Skeletal muscle tissue (tissue), 4 donors: ENCODE results near the gene FAU. TPM values are rescaled to one million over a fixed set of nuclear protein-coding genes. Genes with fewer than 3 reads are reported as not detected.
A peak's percentile ranks its signal among the peaks of the same experiment; 100 is the strongest.
"Not testable (repeated sequence)": the region's sequence is repeated elsewhere in the genome, so short reads cannot be mapped to it uniquely, and the experiment has no call there.

Source experiments
- H3K27ac ChIP-seq: one replicate; pipeline ENCODE4 v1.7.0; 2013; ENCODE audit warnings: mild to moderate bottlenecking, low read depth, low read length, inconsistent platforms
- H3K27me3 ChIP-seq, 3 donors: one replicate each; pipeline ENCODE4 v1.7.0; 2013; ENCODE audit warnings: low read length in 3 of 3; ENCODE audit not compliant: control insufficient read depth in 3 of 3, insufficient read depth in 3 of 3
- H3K36me3 ChIP-seq, 3 donors: one replicate each; pipeline ENCODE4 v1.7.0; 2013; ENCODE audit warnings: low read length in 3 of 3; ENCODE audit not compliant: control insufficient read depth in 3 of 3, insufficient read depth in 3 of 3
- H3K4me1 ChIP-seq, 3 donors: one replicate each; pipeline ENCODE4 v1.7.0; 2013; ENCODE audit warnings: low read length in 3 of 3, mild to moderate bottlenecking in 3 of 3; ENCODE audit not compliant: control insufficient read depth in 3 of 3, insufficient read depth in 3 of 3
- H3K4me3 ChIP-seq, 3 donors: one replicate each; pipeline ENCODE4 v1.7.0; 2013; ENCODE audit warnings: low read length in 3 of 3
- H3K9ac ChIP-seq, 3 donors: one replicate each; pipeline ENCODE4 v1.7.0; 2013; ENCODE audit warnings: low read length in 3 of 3, mild to moderate bottlenecking in 3 of 3, moderate library complexity in 2 of 3, low read depth in 1 of 3
- H3K9me3 ChIP-seq, 3 donors: one replicate each; pipeline ENCODE4 v1.7.0; 2013; ENCODE audit warnings: low read length in 3 of 3; ENCODE audit not compliant: control insufficient read depth in 3 of 3
- total RNA-seq: library from RNA; depleted of rRNA; stranded (reverse); fragments of >200 nt; gene quantifications from one replicate; pipeline ENCODE4 v1.2.3, GENCODE V29; 2014
- donor health status: Osteomylitis.

Gene FAU
- total RNA-seq, 1 donor from 2014 or later: 292 TPM

DNA sequence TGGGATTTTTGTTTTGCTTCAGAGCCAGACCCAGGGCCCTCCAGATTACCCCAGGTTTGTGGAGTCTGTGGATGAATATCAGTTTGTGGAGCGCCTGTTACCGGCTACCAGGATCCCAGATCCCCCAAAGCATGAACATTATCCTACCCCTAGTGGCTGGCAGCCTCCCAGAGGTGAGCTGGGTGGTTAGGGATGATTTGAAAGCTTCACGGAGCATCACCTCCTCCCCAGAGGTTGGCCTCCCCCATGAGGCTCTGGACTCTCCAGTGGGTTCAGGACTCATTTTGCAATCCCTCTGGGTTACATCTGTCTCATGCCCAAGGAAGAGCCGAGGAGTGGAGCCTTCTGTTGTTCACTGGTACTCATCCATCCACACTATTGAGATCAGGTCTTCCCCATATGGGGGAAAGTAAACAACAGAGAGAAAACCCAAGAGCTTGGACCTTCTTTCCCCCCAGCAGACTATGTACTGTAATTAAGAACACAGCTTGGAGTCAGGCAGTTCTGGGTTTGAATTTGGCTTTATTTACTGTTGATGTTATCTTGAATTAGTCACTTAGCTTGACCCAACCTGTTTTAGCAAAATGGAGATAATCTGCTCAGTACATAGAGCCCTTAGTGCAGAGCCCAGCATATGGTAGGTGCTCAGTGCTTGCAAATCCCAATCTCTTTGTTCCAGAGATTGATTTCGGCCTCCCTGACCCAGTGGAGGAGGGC lies 2.7 kb upstream of the FAU start:
- H3K36me3 ChIP-seq: peaks cover 66 to 67% (median 66%) of the 10 kb centered on the region in 3 donors
- no peaks in the 10 kb centered on the region for H3K9me3 ChIP-seq

DNA sequence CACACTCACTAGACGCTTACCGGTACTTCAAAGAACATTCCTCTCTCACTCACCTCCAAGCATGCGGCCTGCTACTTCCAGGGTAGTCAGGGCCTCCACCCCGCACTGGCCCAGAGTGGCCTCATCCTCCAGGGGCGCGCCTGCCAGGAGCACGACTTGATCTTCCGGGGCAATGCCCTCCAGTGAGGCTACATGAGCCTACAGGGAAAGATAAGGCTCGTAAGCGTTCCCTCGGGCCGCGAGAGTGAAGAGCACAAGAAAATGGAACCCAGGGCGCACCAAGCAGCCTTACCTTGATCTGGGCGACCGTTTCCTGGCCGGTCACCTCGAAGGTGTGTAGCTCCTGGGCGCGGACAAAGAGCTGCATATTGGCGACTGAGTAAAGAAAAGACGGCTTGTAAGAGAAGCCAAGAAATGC lies 478 bp downstream of the FAU start:
- no peaks in the 10 kb centered on the region for H3K9me3 ChIP-seq
- peaks cover 43 to 48% (median 48%) of the 10 kb centered on the region in 3 donors for H3K36me3 ChIP-seq
- H3K4me1 ChIP-seq: peaks cover 24 to 44% (median 28%) of the 10 kb centered on the region in 3 donors
- H3K27ac ChIP-seq: peak overlapping the region; percentile 91
- H3K9ac ChIP-seq: peak overlapping the region; percentile 95 to 98 (median 97)
- no peaks in the 10 kb centered on the region for H3K27me3 ChIP-seq
- H3K4me3 ChIP-seq: peak overlapping the region; percentile 88 to 99 (median 99)

More for the DNA sequence above, 2.7 kb upstream of the FAU start:
- no peak overlapping the region for H3K4me3 ChIP-seq
- no peak overlapping the region for H3K27ac ChIP-seq
- no peak overlapping the region for H3K9ac ChIP-seq
- H3K27me3 ChIP-seq: no peaks in the 10 kb centered on the region
- H3K4me1 ChIP-seq: peaks cover 16 to 27% (median 19%) of the 10 kb centered on the region in 3 donors

DNA sequence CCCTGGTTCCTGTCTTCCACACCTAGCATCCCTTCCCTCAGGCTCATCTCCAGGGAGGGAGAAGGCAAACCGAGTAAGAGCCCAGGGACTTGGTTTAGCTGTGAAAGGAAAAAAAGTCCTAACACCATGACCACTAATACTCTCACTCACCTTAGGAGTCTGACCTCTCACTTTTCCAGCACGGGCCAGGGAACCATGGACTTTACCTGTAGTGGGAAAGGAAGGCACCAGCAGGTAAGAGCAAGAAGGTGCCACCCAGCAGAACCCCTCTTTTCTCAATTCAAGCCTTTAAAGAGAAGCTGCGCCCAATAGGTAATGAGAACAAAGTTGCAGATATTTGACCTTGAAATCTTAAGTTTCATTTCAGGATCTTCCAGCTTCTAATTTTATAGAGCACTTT lies 1.1 kb downstream of the FAU start:
- H3K36me3 ChIP-seq: peaks cover 38 to 46% (median 43%) of the 10 kb centered on the region in 3 donors
- H3K4me1 ChIP-seq: peaks cover 31 to 50% (median 34%) of the 10 kb centered on the region in 3 donors
- no peaks in the 10 kb centered on the region for H3K9me3 ChIP-seq
- H3K9ac ChIP-seq: peak overlapping the region; percentile 95 to 98 (median 97)
- H3K27ac ChIP-seq: peak overlapping the region; percentile 91
- H3K4me3 ChIP-seq: peak overlapping the region; percentile 1 to 99 (median 88)
- no peaks in the 10 kb centered on the region for H3K27me3 ChIP-seq

DNA sequence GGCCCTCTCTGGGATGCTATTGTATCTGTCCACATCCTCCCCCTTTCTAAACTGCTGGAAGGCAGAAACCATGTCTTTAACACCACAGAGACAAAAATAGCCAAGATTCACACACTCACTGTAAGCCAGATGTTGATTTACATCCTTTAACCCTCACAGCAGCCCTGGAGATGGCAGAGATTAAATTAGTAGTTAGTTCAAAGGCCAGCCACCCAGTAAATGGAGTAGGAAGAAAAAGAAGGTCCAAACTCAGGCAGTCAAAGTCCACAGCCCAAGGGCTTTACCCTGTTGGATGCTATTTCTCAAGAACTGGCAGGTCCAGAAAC lies 2.3 kb downstream of the FAU start:
- Histone ChIP-seq H3K27ac (no peak overlapping the region), H3K36me3 (peaks cover 32 to 38% (median 33%) of the 10 kb centered on the region in 3 donors), H3K4me3 (no peak overlapping the region), H3K9ac (no peak overlapping the region), H3K9me3 (no peaks in the 10 kb centered on the region), H3K27me3 (no peaks in the 10 kb centered on the region), H3K4me1 (peaks cover 33 to 60% (median 42%) of the 10 kb centered on the region in 3 donors)

DNA sequence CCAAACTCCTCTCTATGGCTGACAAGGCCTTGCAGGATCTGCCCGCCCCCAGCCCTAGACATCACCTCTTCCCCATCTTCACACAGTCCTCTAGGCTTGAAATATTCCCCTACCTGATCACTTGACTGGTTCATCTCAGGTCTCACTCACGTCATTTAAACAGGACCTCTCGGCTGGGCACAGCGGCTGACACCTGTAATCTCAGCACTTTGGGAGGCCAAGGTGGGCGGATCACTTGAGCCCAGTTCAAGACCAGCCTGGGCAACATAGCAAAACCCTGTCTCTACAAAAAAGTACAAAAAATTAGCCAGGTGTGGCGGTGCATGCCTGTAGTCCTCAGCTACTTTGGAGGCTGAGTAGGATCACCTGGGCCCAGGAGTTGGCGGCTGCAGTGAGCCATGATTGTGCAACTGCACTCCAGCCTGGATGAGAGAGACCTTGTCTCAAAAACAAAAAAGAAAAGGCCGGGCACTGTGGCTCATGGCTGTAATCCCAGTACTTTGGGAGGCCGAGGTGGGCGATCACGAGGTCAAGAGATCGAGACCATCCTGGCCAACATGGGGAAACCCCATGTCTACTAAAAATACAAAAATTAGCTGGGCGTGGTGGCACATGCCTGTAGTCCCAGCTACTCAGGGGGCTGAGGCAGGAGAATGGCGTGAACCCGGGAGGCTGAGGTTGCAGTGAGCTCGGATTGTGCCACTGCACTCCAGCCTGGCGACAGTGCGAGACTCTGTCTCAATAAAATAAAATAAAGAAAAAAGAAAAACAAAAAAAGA lies 2.9 kb downstream of the FAU start:
- Histone ChIP-seq H3K36me3 (peaks cover 30 to 35% (median 32%) of the 10 kb centered on the region in 3 donors), H3K9ac (peak overlapping the region in 1 of 3 donors; percentile 25), H3K4me1 (peaks cover 33 to 65% (median 44%) of the 10 kb centered on the region in 3 donors)
- not testable (repeated sequence) for H3K9me3 ChIP-seq, H3K4me3 ChIP-seq, H3K27ac ChIP-seq, H3K27me3 ChIP-seq

DNA sequence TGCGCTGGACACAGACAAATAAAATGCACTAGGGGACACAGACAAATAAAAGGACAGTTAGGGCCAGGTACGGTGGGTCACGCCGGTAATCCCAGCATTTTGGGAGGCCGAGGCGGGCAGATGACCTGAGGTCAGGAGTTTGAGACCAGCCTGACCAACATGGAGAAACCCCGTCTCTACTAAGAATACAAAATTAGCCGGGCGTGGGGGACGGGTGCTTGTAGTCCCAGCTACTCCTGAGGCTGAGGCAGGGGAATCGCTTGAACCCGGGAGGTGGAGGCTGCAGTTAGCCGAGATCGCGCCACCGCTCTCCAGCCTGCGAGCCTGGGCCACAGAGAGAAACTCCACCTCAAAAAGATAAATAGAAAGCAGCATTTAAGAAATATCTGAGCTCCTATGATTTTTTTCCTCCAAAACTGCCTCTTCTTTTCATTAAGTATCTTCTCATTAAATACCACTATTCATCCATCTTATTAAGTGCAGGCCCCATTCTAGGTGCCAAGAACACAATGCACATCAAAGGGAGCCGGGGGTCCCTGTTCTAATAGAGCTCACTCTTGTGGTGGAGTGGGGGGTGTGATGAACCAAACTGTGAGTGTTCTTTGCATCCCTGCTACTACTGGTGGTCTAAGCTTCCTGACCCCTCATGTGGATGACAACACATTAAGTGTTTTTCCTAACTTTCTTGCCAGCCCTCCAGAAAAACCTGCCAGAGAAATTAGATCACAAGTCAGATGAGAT lies 3.7 kb downstream of the FAU start:
- H3K27ac ChIP-seq: peak overlapping the region; percentile 52
- peak overlapping the region in 1 of 3 donors; percentile 9 for H3K4me3 ChIP-seq
- no peaks in the 10 kb centered on the region for H3K9me3 ChIP-seq
- H3K9ac ChIP-seq: peak overlapping the region in 1 of 3 donors; percentile 50
- no peaks in the 10 kb centered on the region for H3K27me3 ChIP-seq
- peaks cover 30 to 35% (median 32%) of the 10 kb centered on the region in 3 donors for H3K36me3 ChIP-seq
- peaks cover 33 to 69% (median 50%) of the 10 kb centered on the region in 3 donors for H3K4me1 ChIP-seq

DNA sequence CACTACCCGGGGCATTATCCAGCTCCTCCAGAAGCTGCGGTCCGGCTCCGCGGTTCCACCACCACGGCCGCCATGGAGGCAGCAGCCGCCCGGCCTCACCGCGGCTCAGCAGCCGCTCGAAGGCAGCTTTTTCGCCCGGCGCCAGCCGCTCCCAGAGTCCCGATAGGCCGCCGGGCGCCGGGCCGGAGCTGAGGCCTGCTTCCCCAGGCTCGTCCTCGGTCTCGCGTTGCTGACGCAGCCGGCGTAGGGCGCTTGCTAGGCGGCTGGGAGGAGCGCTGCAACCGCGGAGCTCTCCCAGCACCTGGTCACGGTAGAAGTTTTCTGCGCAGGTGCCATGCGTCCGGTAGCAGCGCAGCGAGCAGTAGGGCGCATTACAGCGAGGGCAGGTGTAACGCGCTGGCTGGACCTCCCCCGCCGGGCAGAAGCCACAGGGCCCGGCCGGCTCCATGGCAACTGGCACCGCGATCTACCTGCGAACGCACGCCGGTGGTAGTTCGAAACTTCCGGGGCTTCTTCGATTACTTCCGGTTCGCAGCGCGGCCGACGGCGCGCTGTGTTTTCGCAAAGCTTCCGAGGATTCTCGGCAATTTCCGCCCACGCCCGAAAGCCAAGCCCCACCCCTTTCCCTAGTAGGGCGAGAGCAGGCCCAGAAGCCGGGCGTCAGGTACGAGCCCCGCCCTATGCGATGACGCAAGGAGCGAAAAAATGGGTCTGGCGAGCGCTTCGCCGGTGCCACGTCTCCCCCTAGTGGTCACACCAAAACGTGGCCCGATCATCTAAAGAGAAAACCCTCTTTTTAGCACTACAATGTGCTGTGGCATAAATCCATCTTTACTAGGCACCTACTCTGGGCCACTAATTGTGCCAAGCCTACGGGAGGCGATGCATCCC lies 4.5 kb downstream of the FAU start, which contains the start of gene ZNHIT2:
Gene ZNHIT2, minus strand, starts transcription at position 496 of the 891 bp plus-strand sequence. Its CDS starts 48 bp downstream, at position 448.
- H3K27me3 ChIP-seq: no peaks in the 10 kb centered on the region
- peak within 1 kb of the TSS; percentile 88 to 94 (median 94) for H3K9ac ChIP-seq
- no peaks in the 10 kb centered on the region for H3K9me3 ChIP-seq
- H3K4me3 ChIP-seq: peak within 1 kb of the TSS; percentile 90 to 97 (median 91)
- peaks cover 30 to 35% (median 32%) of the 10 kb centered on the region in 3 donors for H3K36me3 ChIP-seq
- H3K4me1 ChIP-seq: peaks cover 33 to 69% (median 52%) of the 10 kb centered on the region in 3 donors
- peak within 1 kb of the TSS; percentile 79 for H3K27ac ChIP-seq

DNA sequence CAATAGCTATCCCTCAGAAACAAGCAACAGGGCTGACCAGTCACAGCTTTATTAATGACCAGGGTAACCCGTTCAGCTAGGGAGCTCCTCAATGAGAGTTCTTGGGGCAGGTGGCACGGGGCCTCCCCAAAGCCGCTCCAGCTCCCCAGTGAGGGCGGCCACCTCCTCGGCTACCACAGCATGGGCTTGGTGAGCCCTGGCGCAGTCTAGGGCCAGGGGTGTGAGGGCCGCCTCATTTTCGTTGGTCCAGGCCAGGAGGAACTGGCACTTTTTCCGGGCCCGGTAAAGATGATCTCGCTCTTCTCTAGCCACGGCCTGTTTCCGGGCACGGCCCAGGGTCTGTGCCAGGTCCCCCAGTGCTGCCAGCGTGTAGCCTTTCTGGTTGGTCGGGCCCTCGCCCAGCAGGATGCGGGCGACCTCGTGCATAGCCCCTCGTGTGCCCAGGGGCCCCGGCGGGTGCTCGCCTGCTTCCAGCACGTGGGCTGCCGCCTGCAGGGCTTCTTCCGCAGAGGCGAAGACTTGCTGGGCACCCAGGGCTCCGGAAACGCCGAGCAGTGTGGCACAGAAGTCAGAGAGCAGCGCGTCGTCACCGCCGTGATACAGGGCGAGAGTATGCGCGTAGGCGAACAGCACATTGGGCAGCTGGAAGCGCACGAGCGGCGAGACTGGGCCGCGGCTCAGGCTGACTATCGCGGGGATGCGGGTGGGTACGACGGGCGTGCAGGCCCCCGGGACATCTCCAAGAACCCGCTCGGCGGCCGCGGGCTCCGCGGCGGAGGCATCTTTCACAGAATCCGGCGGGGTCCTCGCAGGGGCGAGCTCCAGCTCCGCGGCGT lies 5.3 kb downstream of the FAU start:
- peak overlapping the region; percentile 88 to 94 (median 94) for H3K9ac ChIP-seq
- H3K36me3 ChIP-seq: peaks cover 30 to 35% (median 32%) of the 10 kb centered on the region in 3 donors
- peak overlapping the region; percentile 79 for H3K27ac ChIP-seq
- H3K4me1 ChIP-seq: peaks cover 33 to 70% (median 59%) of the 10 kb centered on the region in 3 donors
- peak overlapping the region; percentile 90 to 97 (median 91) for H3K4me3 ChIP-seq
- H3K27me3 ChIP-seq: no peaks in the 10 kb centered on the region
- no peaks in the 10 kb centered on the region for H3K9me3 ChIP-seq
